NT2/D1 (cell line): ENCODE results near the gene ARPC5.

Experiments used
- SUZ12 ChIP-seq: IDR thresholded peaks from 2 replicates; pipeline ENCODE4 v1.6.1; 2011; ENCODE audit not compliant: insufficient read length, insufficient read depth; ENCODE audit errors: extremely low read depth
- YY1 ChIP-seq: IDR thresholded peaks from 2 replicates; pipeline ENCODE4 v1.6.1; 2011; ENCODE audit not compliant: insufficient read length, insufficient read depth
- ZNF274 ChIP-seq: IDR thresholded peaks from 2 replicates; pipeline ENCODE4 v1.6.1; 2011; ENCODE audit warnings: mild to moderate bottlenecking, low read depth, low read length

DNA sequence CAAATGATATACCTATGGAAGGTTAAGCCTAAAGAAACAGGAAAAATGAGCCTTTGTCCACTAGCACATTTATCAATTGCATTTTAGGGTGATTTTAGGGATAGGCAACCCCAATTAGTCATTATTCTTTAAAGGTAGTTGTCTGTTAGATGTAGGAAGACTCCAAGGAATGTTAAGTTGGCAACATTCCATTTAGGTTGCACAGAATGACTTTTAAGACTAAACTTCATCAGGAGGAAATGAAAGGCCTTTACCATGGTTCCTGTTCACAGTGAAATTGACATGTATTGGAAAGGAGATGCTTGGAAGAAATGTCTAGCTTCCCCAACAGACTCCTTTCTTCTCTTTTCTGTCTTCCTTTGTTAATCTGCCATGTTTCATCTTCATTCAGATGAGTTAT, 19.1 kb upstream of the ARPC5 start:
- TF ChIP-seq YY1, result no peak
- no peak for TF ChIP-seq SUZ12
- TF ChIP-seq ZNF274, result no peak
